ENCODE results near the gene MED17. TPM values are rescaled to one million over a fixed set of nuclear protein-coding genes. Genes with fewer than 3 reads are reported as not detected.

The MED17 gene
- total and polyA plus RNA-seq, 3 experiments from 2014 or later = 25.1 to 42.8 (median 39.4) TPM

Other genes with a start within 250 kb of the MED17 start
- gene SMCO4, start 240.9 kb upstream of the MED17 start, total RNA-seq = 10 to 100 TPM in 1 of 2 experiments, 1 to 10 TPM in 1; 8.2 to 10.8 TPM
- gene SMCO4, start 240.9 kb upstream of the MED17 start, polyA plus RNA-seq = 9.0 TPM
- 10 to 100 TPM; 20.4 to 23.8 TPM for gene CEP295, start 122.6 kb upstream of the MED17 start, total RNA-seq
- gene CEP295, start 122.6 kb upstream of the MED17 start, polyA plus RNA-seq = 1.8 TPM
- 100 to 1,000 TPM; 249 to 265 TPM for gene TAF1D, start 42.8 kb upstream of the MED17 start, total RNA-seq
- 18.0 TPM for gene TAF1D, start 42.8 kb upstream of the MED17 start, polyA plus RNA-seq
- gene C11orf54, start 42.6 kb upstream of the MED17 start, total RNA-seq = 10 to 100 TPM; 14.9 to 16.8 TPM
- gene C11orf54, start 42.6 kb upstream of the MED17 start, polyA plus RNA-seq = 18.6 TPM
- not detected for gene VSTM5, start 66.3 kb downstream of the MED17 start, total RNA-seq
- not detected for gene VSTM5, start 66.3 kb downstream of the MED17 start, polyA plus RNA-seq
- not detected for gene HEPHL1, start 237.1 kb downstream of the MED17 start, total RNA-seq
- gene HEPHL1, start 237.1 kb downstream of the MED17 start, polyA plus RNA-seq = not detected